GM19193 (cell line): ENCODE results near the gene PERM1.

ENCODE experiments used
- POLR2A ChIP-seq: IDR thresholded peaks from 4 replicates; pipeline ENCODE4 v1.6.1; 2011; ENCODE audit not compliant: insufficient read depth, insufficient read length; ENCODE audit errors: extremely low read depth

The PERM1 gene

GRCh38 chr1:962381-963300 is 19.3 kb downstream of the PERM1 start:
- TF ChIP-seq POLR2A = no peak

- no peak for TF ChIP-seq POLR2A
These were observed 20.7 kb downstream of the PERM1 start for GRCh38 chr1:961132-961669.

GRCh38 chr1:960363-961131 is 21.3 kb downstream of the PERM1 start, which contains the start of gene KLHL17:
Gene KLHL17 (plus strand): TSS chr1:960584. CDS start chr1:960694, 110 bp downstream.
- TF ChIP-seq POLR2A = peak; percentile 41

GRCh38 chr1:959731-960362 is 22.0 kb downstream of the PERM1 start:
- no peak for TF ChIP-seq POLR2A

- peak; percentile 76 for TF ChIP-seq POLR2A
These were observed 22.8 kb downstream of the PERM1 start, which contains the start of gene NOC2L for GRCh38 chr1:958823-959730. Gene NOC2L (minus strand): TSS chr1:959256. CDS start chr1:959240, 16 bp downstream.

GRCh38 chr1:956636-957035 is 25.3 kb downstream of the PERM1 start:
- no peak for TF ChIP-seq POLR2A

- no peak for TF ChIP-seq POLR2A
These were observed 26.4 kb downstream of the PERM1 start for GRCh38 chr1:955474-955873.

- TF ChIP-seq POLR2A = no peak
These were observed 27.0 kb downstream of the PERM1 start for GRCh38 chr1:954927-955326.

GRCh38 chr1:953524-954320 is 28.2 kb downstream of the PERM1 start:
- no peak for TF ChIP-seq POLR2A

GRCh38 chr1:952603-953002 is 29.3 kb downstream of the PERM1 start:
- TF ChIP-seq POLR2A = no peak

GRCh38 chr1:952201-952600 is 29.7 kb downstream of the PERM1 start:
- TF ChIP-seq POLR2A = no peak

- TF ChIP-seq POLR2A = no peak
These were observed 30.5 kb downstream of the PERM1 start for GRCh38 chr1:951364-951763.

GRCh38 chr1:950881-951280 is 31.0 kb downstream of the PERM1 start:
- TF ChIP-seq POLR2A = no peak
